IPS-15b (cell line): ENCODE data around the gene FAM222A.

Experiments used
- H3K27me3 ChIP-seq: one replicate; pipeline ENCODE4 v1.6.1; 2013; ENCODE audit warnings: low read length; ENCODE audit not compliant: control insufficient read depth, insufficient read depth
- H3K36me3 ChIP-seq: one replicate; pipeline ENCODE4 v1.6.1; 2013; ENCODE audit warnings: low read length; ENCODE audit not compliant: control insufficient read depth, insufficient read depth
- H3K4me1 ChIP-seq: one replicate; pipeline ENCODE4 v1.6.1; 2013; ENCODE audit warnings: mild to moderate bottlenecking, low read length; ENCODE audit not compliant: control insufficient read depth, insufficient read depth
- H3K4me3 ChIP-seq: one replicate; pipeline ENCODE4 v1.5.1; 2013; ENCODE audit warnings: low read depth, low read length
- H3K9ac ChIP-seq: one replicate; pipeline ENCODE4 v1.6.1; 2013; ENCODE audit warnings: low read depth, mild to moderate bottlenecking, low read length
- H3K9me3 ChIP-seq: one replicate; pipeline ENCODE4 v1.6.1; 2013; ENCODE audit warnings: mild to moderate bottlenecking, low read length; ENCODE audit not compliant: control insufficient read depth, insufficient read depth

Gene FAM222A

DNA sequence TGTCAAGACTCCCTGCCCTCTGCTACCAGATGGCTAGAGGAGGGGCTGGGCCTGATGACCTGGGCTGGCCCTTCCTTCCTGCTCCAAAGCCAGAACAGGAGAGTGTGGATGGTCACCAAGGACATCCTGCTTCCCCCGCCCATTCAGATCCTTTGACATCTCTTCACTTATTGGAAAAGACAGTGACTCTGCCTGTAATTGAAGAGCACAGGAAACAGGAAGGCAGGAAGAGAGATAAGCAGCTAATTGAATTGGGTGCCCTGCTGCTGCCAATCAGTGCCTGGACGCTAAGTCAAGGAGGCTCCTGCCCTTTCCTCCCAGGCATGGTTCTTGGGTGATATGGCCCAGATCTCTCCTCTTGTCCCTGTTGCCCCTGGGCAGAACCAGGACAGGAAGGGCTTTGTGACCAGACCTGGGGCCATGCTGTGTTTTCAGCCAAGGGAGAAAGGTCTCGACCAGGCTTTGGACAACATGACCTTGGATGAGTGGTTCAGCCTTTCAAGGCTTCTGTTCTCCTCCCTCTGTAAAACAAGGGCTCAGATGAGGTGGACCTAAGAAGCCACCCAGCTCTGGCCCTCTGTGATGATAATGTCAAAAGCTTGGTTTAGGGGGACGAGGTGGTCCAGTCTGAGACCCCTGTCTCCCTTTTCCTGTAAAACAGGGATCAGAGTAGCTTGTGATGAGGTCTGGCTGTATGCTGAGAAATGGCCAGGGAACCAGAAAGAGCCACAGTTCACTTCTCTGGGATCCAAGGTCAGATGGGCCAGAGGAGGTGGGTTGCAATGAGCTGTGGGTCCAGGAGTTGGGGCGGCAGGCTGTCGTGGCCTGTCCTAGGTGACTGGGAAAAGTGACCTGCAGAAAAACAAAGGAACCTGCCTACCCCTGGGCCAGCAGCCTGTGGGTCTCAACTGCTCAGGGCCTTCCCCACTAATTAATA lies 38.8 kb downstream of the FAM222A start:
- H3K36me3 ChIP-seq: no peaks in the 10 kb centered on the region
- no peaks in the 10 kb centered on the region for H3K9me3 ChIP-seq
- no peaks in the 10 kb centered on the region for H3K4me1 ChIP-seq
- no peak overlapping the region for H3K4me3 ChIP-seq
- no peak overlapping the region for H3K9ac ChIP-seq
- H3K27me3 ChIP-seq: no peaks in the 10 kb centered on the region

- H3K9ac ChIP-seq: no peak overlapping the region
- no peaks in the 10 kb centered on the region for H3K9me3 ChIP-seq
- H3K4me3 ChIP-seq: no peak overlapping the region
- no peaks in the 10 kb centered on the region for H3K4me1 ChIP-seq
- H3K27me3 ChIP-seq: no peaks in the 10 kb centered on the region
- H3K36me3 ChIP-seq: no peaks in the 10 kb centered on the region
These were observed 39.4 kb downstream of the FAM222A start for GRCh38 chr12:109753054-109753401.

GRCh38 chr12:109753959-109754358 lies 40.3 kb downstream of the FAM222A start:
- Histone ChIP-seq H3K9me3 (no peaks in the 10 kb centered on the region), H3K36me3 (no peaks in the 10 kb centered on the region), H3K9ac (no peak overlapping the region), H3K27me3 (no peaks in the 10 kb centered on the region), H3K4me3 (no peak overlapping the region), H3K4me1 (no peaks in the 10 kb centered on the region)

- Histone ChIP-seq H3K27me3 (no peaks in the 10 kb centered on the region), H3K4me3 (no peak overlapping the region), H3K9me3 (no peaks in the 10 kb centered on the region), H3K36me3 (no peaks in the 10 kb centered on the region), H3K9ac (no peak overlapping the region), H3K4me1 (no peaks in the 10 kb centered on the region)
These were observed 42.8 kb downstream of the FAM222A start for GRCh38 chr12:109756457-109756856.

- H3K9me3 ChIP-seq: no peaks in the 10 kb centered on the region
- no peaks in the 10 kb centered on the region for H3K27me3 ChIP-seq
- no peak overlapping the region for H3K4me3 ChIP-seq
- H3K36me3 ChIP-seq: no peaks in the 10 kb centered on the region
- no peaks in the 10 kb centered on the region for H3K4me1 ChIP-seq
- H3K9ac ChIP-seq: no peak overlapping the region
These were observed 44.1 kb downstream of the FAM222A start for GRCh38 chr12:109757671-109758265.

GRCh38 chr12:109758426-109759420 lies 45.1 kb downstream of the FAM222A start:
- Histone ChIP-seq H3K4me3 (no peak overlapping the region), H3K9me3 (no peaks in the 10 kb centered on the region), H3K36me3 (no peaks in the 10 kb centered on the region), H3K27me3 (no peaks in the 10 kb centered on the region), H3K4me1 (no peaks in the 10 kb centered on the region), H3K9ac (no peak overlapping the region)

DNA sequence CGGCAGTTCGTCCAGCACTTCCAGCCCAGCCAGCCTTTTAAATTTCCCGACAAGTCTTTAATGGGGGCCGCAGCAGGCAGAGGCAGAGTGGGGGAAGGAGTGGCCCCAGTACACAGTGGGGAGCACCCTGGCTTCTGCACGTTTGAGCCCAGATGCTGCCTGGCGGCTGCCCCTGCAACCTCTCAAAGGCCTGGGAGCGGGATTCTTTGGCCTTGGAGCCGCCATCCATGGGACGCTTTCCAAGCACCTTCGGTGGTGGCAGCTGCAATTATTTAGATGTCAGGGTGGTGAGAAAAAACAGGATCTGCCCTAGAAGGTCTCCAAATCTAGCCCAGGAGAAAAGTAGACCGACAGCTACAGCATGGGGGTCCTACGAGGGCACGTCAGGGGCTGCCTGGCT lies 46.0 kb downstream of the FAM222A start:
- Histone ChIP-seq H3K27me3 (no peaks in the 10 kb centered on the region), H3K9ac (no peak overlapping the region), H3K4me3 (no peak overlapping the region), H3K36me3 (no peaks in the 10 kb centered on the region), H3K9me3 (no peaks in the 10 kb centered on the region), H3K4me1 (no peaks in the 10 kb centered on the region)

- Histone ChIP-seq H3K9me3 (no peaks in the 10 kb centered on the region), H3K27me3 (no peaks in the 10 kb centered on the region), H3K4me3 (no peak overlapping the region), H3K36me3 (no peaks in the 10 kb centered on the region), H3K4me1 (no peaks in the 10 kb centered on the region), H3K9ac (no peak overlapping the region)
These were observed 46.7 kb downstream of the FAM222A start for GRCh38 chr12:109760031-109760929.

DNA sequence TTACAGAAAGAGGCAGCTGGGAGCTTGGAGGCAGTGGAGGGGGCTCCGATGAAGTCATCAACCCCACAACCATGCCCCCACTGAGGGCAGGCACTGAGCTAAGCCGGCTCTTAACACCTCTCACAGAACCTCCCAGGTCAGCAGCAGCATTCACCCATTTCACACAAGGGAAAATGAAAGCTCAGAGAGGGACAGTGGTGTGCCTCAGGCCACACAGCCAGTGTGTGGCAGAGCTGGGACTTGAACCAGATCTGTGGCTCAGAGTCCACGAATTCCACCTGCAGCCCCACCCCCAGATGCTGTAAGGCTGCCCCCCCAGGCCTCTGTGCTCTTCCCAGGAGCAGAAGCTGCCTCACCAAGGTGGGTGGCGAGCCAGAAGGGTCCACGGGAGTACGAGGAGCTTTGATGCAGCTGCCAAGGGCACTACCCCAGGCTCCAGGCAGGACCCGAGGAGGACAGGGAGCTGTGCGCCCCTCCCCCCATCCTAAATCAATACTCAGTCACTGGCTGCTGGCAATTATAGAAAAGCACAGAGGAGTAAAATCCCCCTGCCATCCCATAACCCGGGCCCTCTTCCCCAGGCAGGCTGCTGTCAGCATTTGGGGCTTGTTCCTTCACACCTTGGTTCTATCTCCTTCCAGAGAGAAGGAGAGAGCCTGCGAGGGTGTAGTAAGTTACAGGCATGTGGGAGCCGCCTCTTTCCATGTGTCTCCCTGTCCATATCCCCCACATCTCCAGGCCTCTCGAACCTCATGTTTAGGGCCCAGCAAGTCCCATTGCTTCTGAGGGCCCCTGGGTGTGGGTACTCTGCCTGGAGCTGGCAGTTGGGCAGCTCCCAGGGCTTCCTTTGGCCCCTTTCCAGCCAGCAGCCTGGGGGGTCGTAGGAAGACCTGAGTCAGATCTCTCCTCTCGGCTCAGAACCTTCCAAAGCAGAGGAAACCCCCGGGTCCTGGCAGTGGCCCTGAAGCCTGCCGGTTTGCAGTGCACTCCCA lies 47.6 kb downstream of the FAM222A start:
- no peaks in the 10 kb centered on the region for H3K4me1 ChIP-seq
- H3K4me3 ChIP-seq: no peak overlapping the region
- H3K9me3 ChIP-seq: no peaks in the 10 kb centered on the region
- no peaks in the 10 kb centered on the region for H3K36me3 ChIP-seq
- peak overlapping the region; percentile 24 for H3K9ac ChIP-seq
- H3K27me3 ChIP-seq: no peaks in the 10 kb centered on the region

- H3K27me3 ChIP-seq: no peaks in the 10 kb centered on the region
- no peaks in the 10 kb centered on the region for H3K4me1 ChIP-seq
- H3K36me3 ChIP-seq: no peaks in the 10 kb centered on the region
- H3K4me3 ChIP-seq: no peak overlapping the region
- no peaks in the 10 kb centered on the region for H3K9me3 ChIP-seq
- H3K9ac ChIP-seq: no peak overlapping the region
These were observed 48.5 kb downstream of the FAM222A start for GRCh38 chr12:109762071-109762672.
